Activated T-helper 1 cell treated with anti-CD3 and anti-CD28 coated beads, Interleukin-2, amount 50 U/mL, for 16 hours (primary cell): ENCODE data around the gene PCDH9.

Source experiments
- DNase-seq, 2 donors: peaks; one replicate each; pipeline ENCODE4 v3.0.0-alpha.2; 2020; ENCODE audit warnings: low read depth in 1 of 2, low spot score in 1 of 2

The PCDH9 gene

GRCh38 chr13:67087527-67087926 lies 142.6 kb downstream of the PCDH9 start:
- no peak for DNase-seq

- DNase-seq, result no peak
Measured at GRCh38 chr13:67086260-67086659, 143.9 kb downstream of the PCDH9 start.

- DNase-seq, result no peak
Measured at GRCh38 chr13:67084066-67084465, 146.1 kb downstream of the PCDH9 start.

GRCh38 chr13:67083519-67083918 lies 146.6 kb downstream of the PCDH9 start:
- DNase-seq, result no peak

GRCh38 chr13:67080351-67080750 lies 149.8 kb downstream of the PCDH9 start:
- DNase-seq, result no peak

GRCh38 chr13:67078062-67078461 lies 152.1 kb downstream of the PCDH9 start:
- DNase-seq, result no peak

GRCh38 chr13:67077132-67077531 lies 153.0 kb downstream of the PCDH9 start:
- DNase-seq, result no peak

GRCh38 chr13:67076378-67076777 lies 153.8 kb downstream of the PCDH9 start:
- no peak for DNase-seq

GRCh38 chr13:67075239-67075638 lies 154.9 kb downstream of the PCDH9 start:
- DNase-seq, result no peak

GRCh38 chr13:67071918-67072598 lies 158.1 kb downstream of the PCDH9 start:
- DNase-seq, result no peak

GRCh38 chr13:67070306-67070705 lies 159.8 kb downstream of the PCDH9 start:
- no peak for DNase-seq

GRCh38 chr13:67069117-67069767 lies 160.9 kb downstream of the PCDH9 start:
- no peak for DNase-seq

- DNase-seq, result no peak
Measured at GRCh38 chr13:67064920-67065319, 165.2 kb downstream of the PCDH9 start.

- DNase-seq, result no peak
Measured at GRCh38 chr13:67063036-67063435, 167.1 kb downstream of the PCDH9 start.

GRCh38 chr13:67062160-67062559 lies 168.0 kb downstream of the PCDH9 start:
- no peak for DNase-seq

GRCh38 chr13:67061750-67062149 lies 168.4 kb downstream of the PCDH9 start:
- DNase-seq, result no peak

GRCh38 chr13:67052550-67053490 lies 177.3 kb downstream of the PCDH9 start:
- no peak for DNase-seq

GRCh38 chr13:67049744-67050143 lies 180.4 kb downstream of the PCDH9 start:
- DNase-seq, result no peak

GRCh38 chr13:67048821-67049150 lies 181.3 kb downstream of the PCDH9 start:
- DNase-seq, result no peak

- DNase-seq, result no peak
Measured at GRCh38 chr13:67048084-67048820, 181.9 kb downstream of the PCDH9 start.

- DNase-seq, result no peak
Measured at GRCh38 chr13:67045357-67045756, 184.8 kb downstream of the PCDH9 start.
